HG03066 (cell line): ENCODE measurements around the gene PTPRK.
"Not testable (repeated sequence)": the region's sequence is repeated elsewhere in the genome, so short reads cannot be mapped to it uniquely, and the experiment has no call there.

ENCODE experiments used
- ATAC-seq: cut with Tn5 transposase; IDR thresholded peaks from one replicate; pipeline ENCODE4 v1.9.1; 2021; ENCODE audit warnings: low read depth; ENCODE audit not compliant: unreplicated experiment

The PTPRK gene

DNA sequence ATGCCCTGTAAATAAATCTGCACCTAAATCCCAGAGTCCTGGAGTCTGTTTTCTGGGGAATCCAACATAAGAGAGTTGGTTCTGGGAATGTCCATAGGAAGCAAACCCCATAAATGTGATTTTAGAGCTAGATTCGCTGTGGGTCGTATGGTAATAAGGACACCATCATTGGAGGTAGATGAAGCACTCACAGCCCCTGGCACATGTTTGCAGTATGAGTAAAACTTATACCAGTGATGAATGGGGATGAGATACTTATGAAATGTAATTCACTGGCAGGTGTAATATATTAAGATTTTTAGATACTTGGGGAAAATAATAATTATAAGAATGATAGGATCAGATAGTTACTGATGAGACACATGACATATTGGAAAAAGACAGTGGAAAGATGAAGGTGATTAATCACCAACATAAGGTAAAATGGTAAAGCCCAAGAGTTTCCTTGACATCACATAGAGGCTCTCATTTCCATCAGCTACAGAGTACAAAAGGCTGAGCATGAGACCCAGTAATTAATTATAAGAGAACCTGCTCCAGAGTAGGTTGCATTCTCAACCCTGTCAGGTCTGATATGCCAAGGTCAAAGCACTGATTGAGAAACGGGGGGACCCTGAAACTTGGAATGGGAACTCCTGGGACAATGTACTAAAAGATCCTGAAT, 574.8 kb downstream of the PTPRK start:
- ATAC-seq, result no peak

- no peak for ATAC-seq
Measured at GRCh38 chr6:127941228-127941627, 579.2 kb downstream of the PTPRK start.

GRCh38 chr6:127939442-127940066, 580.8 kb downstream of the PTPRK start:
- no peak for ATAC-seq

GRCh38 chr6:127938701-127939100, 581.7 kb downstream of the PTPRK start:
- no peak for ATAC-seq

- ATAC-seq, result no peak
Measured at GRCh38 chr6:127937747-127938146, 582.7 kb downstream of the PTPRK start.

- ATAC-seq, result no peak
Measured at GRCh38 chr6:127937102-127937501, 583.3 kb downstream of the PTPRK start.

DNA sequence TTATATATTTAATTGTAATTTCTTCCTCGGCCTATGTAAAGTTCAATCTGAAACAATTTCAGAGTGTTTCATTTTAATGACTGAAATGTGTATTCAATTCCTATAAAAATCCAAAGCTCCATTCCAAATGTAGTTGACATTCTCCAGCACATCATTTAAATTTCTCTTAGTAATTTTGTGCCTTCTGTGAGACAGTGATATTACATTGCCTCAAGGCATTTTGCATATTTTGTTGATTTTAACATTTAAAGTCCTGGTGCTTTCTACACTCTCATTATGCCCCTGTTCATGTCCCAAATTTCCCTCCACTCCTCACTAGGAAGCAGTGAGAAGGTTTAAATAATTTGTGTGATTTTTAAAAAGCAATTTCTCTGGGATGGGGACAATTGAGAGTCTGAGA, 585.4 kb downstream of the PTPRK start:
- ATAC-seq, result no peak

GRCh38 chr6:127933852-127934840, 586.3 kb downstream of the PTPRK start:
- no peak for ATAC-seq

GRCh38 chr6:127933137-127933536, 587.3 kb downstream of the PTPRK start:
- no peak for ATAC-seq

DNA sequence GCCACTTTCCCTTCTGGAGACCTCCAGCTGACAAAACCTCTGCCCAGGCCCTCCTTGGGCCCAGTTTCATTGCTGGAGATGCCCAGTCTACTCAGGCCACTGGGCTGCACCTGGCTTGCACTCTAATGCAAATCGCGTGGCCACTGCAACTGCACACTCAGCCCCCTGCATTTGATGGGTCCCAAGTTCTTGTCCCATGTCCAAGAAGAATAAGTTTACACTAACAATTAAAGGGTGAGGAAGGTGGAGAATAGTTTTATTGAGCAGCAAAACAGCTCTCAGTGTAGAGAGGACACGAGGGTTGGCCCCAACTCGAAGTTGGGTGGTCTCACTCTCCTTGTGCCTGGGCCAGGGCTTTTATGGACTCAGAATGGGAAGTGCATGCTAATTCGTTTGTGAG, 587.7 kb downstream of the PTPRK start:
- no peak for ATAC-seq

- ATAC-seq, result not testable (repeated sequence)
Measured at GRCh38 chr6:127926441-127926840, 594.0 kb downstream of the PTPRK start.

- ATAC-seq, result no peak
Measured at GRCh38 chr6:127924440-127924839, 596.0 kb downstream of the PTPRK start.

GRCh38 chr6:127924031-127924430, 596.4 kb downstream of the PTPRK start:
- no peak for ATAC-seq

DNA sequence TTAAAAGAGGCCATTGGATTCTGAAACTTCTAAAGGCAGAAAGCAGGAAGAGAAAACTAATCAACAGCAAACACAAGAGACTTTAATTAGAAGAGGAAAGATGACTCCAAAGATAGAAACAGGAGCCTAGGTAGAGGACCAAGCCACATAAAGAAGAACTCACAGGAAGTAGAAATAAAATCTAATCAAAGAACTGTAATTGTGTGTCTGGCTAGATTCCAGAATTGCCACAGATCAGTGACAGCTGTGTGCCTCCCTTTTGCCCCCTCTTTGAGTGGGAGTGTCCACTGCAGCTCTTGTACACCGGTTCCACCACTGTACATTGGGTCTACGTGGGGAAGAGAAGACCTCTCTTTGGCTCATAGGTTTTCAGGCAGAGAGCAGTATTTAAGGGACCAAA, 597.3 kb downstream of the PTPRK start:
- ATAC-seq, result no peak

GRCh38 chr6:127921982-127922381, 598.4 kb downstream of the PTPRK start:
- ATAC-seq, result no peak

DNA sequence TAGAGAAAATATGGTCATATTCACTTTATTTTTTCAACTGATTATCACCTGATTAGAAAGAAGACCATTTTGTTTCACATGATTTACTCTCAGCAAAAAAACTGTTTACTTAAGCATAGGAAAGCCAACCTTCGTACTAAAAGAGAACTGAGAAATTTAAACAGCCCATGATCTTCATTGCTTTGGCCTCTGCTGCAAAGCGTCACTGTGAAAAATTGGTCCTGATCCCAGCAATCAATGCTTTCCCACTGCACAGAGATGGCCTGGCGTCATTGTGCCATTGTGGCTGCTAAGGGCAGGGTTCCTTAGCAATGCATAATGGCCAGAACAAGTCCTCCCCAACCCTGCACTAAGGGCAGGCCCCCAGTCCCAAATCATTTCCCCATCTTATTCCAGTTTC, 599.6 kb downstream of the PTPRK start:
- ATAC-seq, result no peak
